Stimulated activated CD4-positive, alpha-beta T cell treated with anti-CD3 and anti-CD28 coated beads, Interleukin-1b, Interleukin-23, amount 100 ng/mL, for 48 hours (primary cell): Measurements from ENCODE around the gene THUMPD1.
"Not testable (repeated sequence)": the region's sequence is repeated elsewhere in the genome, so short reads cannot be mapped to it uniquely, and the experiment has no call there.

Experiments
- DNase-seq: peaks from one replicate; pipeline ENCODE4 v3.0.0-alpha.2; 2020

THUMPD1 gene

GRCh38 chr16:20747030-20747816, 5.6 kb upstream of the THUMPD1 start:
- no peak for DNase-seq

GRCh38 chr16:20746461-20746860, 4.8 kb upstream of the THUMPD1 start:
- no peak for DNase-seq

- no peak for DNase-seq
These were observed 3.4 kb upstream of the THUMPD1 start for GRCh38 chr16:20744922-20745440.

GRCh38 chr16:20743591-20743990, 2.0 kb upstream of the THUMPD1 start:
- DNase-seq, result no peak

- DNase-seq, result peak; percentile 89
These were observed 607 bp downstream of the THUMPD1 start for GRCh38 chr16:20740901-20741521.

- DNase-seq, result no peak
These were observed 1.4 kb downstream of the THUMPD1 start for GRCh38 chr16:20740007-20740883.

- DNase-seq, result no peak
These were observed 6.1 kb downstream of the THUMPD1 start for GRCh38 chr16:20735490-20735889.

GRCh38 chr16:20734782-20735181, 6.8 kb downstream of the THUMPD1 start:
- no peak for DNase-seq

GRCh38 chr16:20734056-20734455, 7.6 kb downstream of the THUMPD1 start:
- no peak for DNase-seq

GRCh38 chr16:20729141-20729540, 12.5 kb downstream of the THUMPD1 start:
- DNase-seq, result no peak

- DNase-seq, result no peak
These were observed 14.4 kb downstream of the THUMPD1 start for GRCh38 chr16:20727181-20727580.

GRCh38 chr16:20726661-20727060, 15.0 kb downstream of the THUMPD1 start:
- DNase-seq, result no peak

- DNase-seq, result no peak
These were observed 21.4 kb downstream of the THUMPD1 start for GRCh38 chr16:20720251-20720650.

GRCh38 chr16:20717718-20718117, 23.9 kb downstream of the THUMPD1 start:
- not testable (repeated sequence) for DNase-seq

- DNase-seq, result no peak
These were observed 30.2 kb downstream of the THUMPD1 start for GRCh38 chr16:20711277-20711911.

GRCh38 chr16:20708129-20708528, 33.5 kb downstream of the THUMPD1 start:
- DNase-seq, result not testable (repeated sequence)

GRCh38 chr16:20707461-20707860, 34.2 kb downstream of the THUMPD1 start:
- no peak for DNase-seq

GRCh38 chr16:20705972-20706371, 35.6 kb downstream of the THUMPD1 start:
- DNase-seq, result not testable (repeated sequence)

- DNase-seq, result no peak
These were observed 37.3 kb downstream of the THUMPD1 start for GRCh38 chr16:20704281-20704680.

GRCh38 chr16:20701692-20702091, 39.9 kb downstream of the THUMPD1 start:
- DNase-seq, result not testable (repeated sequence)

- no peak for DNase-seq
These were observed 45.0 kb downstream of the THUMPD1 start for GRCh38 chr16:20696618-20697017.

GRCh38 chr16:20695024-20695423, 46.6 kb downstream of the THUMPD1 start:
- DNase-seq, result no peak

- DNase-seq, result not testable (repeated sequence)
These were observed 47.5 kb downstream of the THUMPD1 start for GRCh38 chr16:20694096-20694495.
